Prostate gland (tissue), 2 donors: ENCODE data around the gene SCFD2.

Source experiments
- POLR2A ChIP-seq: fragments of 450-650 bp; IDR thresholded peaks from one replicate; pipeline ENCODE4 v1.6.1; 2016; ENCODE audit warnings: antibody characterized with exemption, mild to moderate bottlenecking
- POLR2AphosphoS5 ChIP-seq: sonication (generic); formaldehyde crosslinking; IDR thresholded peaks from one replicate; pipeline ENCODE4 v1.6.1; 2017; ENCODE audit warnings: antibody characterized with exemption
- TF ChIP-seq, protein P1 (sequence below), 4 experiments: fragments of 200-600 bp in 2 of 4; fragments of 450-650 bp in 2 of 4; sonication (generic) in 2 of 4; IDR thresholded peaks; 1 replicate in 3 of 4; 2 replicates in 1 of 4; pipeline ENCODE4 v1.5.1; 2016 to 2019; ENCODE audit warnings: antibody characterized with exemption in 4 of 4, mild to moderate bottlenecking in 2 of 4, moderate library complexity in 2 of 4

DNA sequence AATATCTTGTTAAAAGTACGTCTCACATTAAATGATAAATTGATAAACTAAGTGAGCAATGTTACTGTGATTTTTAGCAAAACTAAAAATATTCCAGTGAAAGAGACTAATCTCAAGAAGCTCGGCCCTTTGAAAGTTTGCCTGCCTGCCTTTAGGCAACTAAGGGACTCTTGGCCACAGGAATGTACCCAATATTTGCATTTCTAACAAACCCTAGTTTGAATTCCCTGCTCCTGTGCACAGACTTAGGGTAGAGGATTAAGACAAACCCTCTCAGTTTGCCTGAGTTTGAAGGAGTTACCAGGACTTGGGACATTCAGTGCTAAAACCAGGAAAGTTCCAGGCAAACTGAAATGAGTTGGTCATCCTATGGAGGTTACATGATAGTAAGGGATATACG, 157.1 kb downstream of the SCFD2 start:
- TF ChIP-seq, protein P1, sequence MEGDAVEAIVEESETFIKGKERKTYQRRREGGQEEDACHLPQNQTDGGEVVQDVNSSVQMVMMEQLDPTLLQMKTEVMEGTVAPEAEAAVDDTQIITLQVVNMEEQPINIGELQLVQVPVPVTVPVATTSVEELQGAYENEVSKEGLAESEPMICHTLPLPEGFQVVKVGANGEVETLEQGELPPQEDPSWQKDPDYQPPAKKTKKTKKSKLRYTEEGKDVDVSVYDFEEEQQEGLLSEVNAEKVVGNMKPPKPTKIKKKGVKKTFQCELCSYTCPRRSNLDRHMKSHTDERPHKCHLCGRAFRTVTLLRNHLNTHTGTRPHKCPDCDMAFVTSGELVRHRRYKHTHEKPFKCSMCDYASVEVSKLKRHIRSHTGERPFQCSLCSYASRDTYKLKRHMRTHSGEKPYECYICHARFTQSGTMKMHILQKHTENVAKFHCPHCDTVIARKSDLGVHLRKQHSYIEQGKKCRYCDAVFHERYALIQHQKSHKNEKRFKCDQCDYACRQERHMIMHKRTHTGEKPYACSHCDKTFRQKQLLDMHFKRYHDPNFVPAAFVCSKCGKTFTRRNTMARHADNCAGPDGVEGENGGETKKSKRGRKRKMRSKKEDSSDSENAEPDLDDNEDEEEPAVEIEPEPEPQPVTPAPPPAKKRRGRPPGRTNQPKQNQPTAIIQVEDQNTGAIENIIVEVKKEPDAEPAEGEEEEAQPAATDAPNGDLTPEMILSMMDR (IDR thresholded peaks at IDR 0.05): no peak
- TF ChIP-seq POLR2AphosphoS5: no peak
- TF ChIP-seq POLR2A: no peak
